Mesothelial cell of epicardium (in vitro differentiated cells): Measurements from ENCODE around the gene RAB17. TPM values are rescaled to one million over a fixed set of nuclear protein-coding genes. Genes with fewer than 3 reads are reported as not detected.

Source experiments
- DNase-seq, 2 experiments: peaks; one replicate each; pipeline ENCODE4 v3.0.0; 2021; ENCODE audit warnings: low spot score in 2 of 2; ENCODE audit not compliant: unreplicated experiment in 2 of 2
- H3K27ac Mint-ChIP-seq: 2 replicates; pipeline ENCODE4 v1.8.0; 2021; ENCODE audit warnings: mixed read lengths
- H3K27me3 Mint-ChIP-seq: 2 replicates; pipeline ENCODE4 v1.8.0; 2021; ENCODE audit warnings: low read depth, mixed read lengths
- H3K36me3 Mint-ChIP-seq: 2 replicates; pipeline ENCODE4 v1.8.0; 2021; ENCODE audit warnings: mixed read lengths
- H3K4me1 Mint-ChIP-seq: 2 replicates; pipeline ENCODE4 v1.8.0; 2021; ENCODE audit warnings: mixed read lengths
- H3K4me3 Mint-ChIP-seq: 2 replicates; pipeline ENCODE4 v1.8.0; 2021; ENCODE audit warnings: mild to moderate bottlenecking, moderate library complexity, mixed read lengths
- H3K9me3 Mint-ChIP-seq: 2 replicates; pipeline ENCODE4 v1.8.0; 2021; ENCODE audit warnings: mixed read lengths
- CTCF ChIP-seq: fragments of 200-600 bp; sonication (generic); IDR thresholded peaks from one replicate; pipeline ENCODE4 v1.5.0; 2021; ENCODE audit warnings: antibody characterized with exemption; ENCODE audit not compliant: unreplicated experiment
- total RNA-seq: library from RNA; stranded (reverse); gene quantifications from 3 replicates; pipeline ENCODE4 v1.2.1, GENCODE V29; 2021

RAB17 gene
- total RNA-seq, 1 donor from 2014 or later = 10.6 TPM

DNA sequence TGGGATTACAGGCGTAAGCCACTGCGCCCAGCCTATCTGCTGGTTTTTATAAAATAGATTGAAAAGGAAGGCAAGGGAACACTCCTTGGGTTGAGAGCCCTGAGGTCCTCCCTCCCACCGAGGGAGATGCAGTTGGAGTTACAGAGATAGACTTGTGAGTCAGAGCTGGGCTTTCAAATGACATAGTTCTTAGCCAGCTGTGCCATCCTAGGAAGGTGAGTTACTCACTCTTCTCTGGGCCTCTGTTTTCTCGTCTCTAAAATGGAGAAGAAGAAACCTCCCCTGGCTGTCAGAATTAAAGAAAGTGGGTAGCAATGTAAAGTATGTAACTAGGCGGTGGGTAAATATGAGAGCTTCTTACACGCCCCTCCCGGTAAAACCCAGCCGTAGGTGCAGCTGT is 39.2 kb upstream of the RAB17 start:
- TF ChIP-seq CTCF = no peak
- Mint-ChIP-seq H3K27me3 (peaks cover 5% of the 10 kb centered on the region), H3K4me3 (no peak overlapping the region), H3K36me3 (peaks cover 22% of the 10 kb centered on the region), H3K4me1 (peaks cover 10% of the 10 kb centered on the region), H3K9me3 (peaks cover 9% of the 10 kb centered on the region), H3K27ac (no peak overlapping the region)
- DNase-seq = no peak

DNA sequence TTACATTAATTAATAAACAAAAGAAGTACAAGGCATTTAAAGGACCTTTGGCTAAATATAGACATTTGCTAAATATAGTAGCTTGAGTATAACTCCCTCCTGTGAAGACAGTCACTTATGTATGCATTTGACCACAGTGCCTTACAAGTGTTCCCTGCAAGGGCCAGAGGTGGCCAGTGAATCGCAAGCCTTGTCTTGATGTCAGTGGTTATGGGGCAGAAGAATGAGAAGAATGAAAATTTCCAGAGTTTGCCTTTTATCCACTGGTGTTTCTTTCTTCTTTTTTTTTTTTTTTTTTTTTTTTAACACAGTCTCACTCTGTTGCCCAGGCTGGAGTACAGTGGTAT is 38.6 kb upstream of the RAB17 start:
- Mint-ChIP-seq H3K36me3 (peaks cover 17% of the 10 kb centered on the region), H3K4me3 (peak overlapping the region; percentile 27), H3K27ac (no peak overlapping the region), H3K9me3 (peaks cover 3% of the 10 kb centered on the region), H3K4me1 (peaks cover 10% of the 10 kb centered on the region), H3K27me3 (peaks cover 5% of the 10 kb centered on the region)
- TF ChIP-seq CTCF = no peak
- no peak for DNase-seq

DNA sequence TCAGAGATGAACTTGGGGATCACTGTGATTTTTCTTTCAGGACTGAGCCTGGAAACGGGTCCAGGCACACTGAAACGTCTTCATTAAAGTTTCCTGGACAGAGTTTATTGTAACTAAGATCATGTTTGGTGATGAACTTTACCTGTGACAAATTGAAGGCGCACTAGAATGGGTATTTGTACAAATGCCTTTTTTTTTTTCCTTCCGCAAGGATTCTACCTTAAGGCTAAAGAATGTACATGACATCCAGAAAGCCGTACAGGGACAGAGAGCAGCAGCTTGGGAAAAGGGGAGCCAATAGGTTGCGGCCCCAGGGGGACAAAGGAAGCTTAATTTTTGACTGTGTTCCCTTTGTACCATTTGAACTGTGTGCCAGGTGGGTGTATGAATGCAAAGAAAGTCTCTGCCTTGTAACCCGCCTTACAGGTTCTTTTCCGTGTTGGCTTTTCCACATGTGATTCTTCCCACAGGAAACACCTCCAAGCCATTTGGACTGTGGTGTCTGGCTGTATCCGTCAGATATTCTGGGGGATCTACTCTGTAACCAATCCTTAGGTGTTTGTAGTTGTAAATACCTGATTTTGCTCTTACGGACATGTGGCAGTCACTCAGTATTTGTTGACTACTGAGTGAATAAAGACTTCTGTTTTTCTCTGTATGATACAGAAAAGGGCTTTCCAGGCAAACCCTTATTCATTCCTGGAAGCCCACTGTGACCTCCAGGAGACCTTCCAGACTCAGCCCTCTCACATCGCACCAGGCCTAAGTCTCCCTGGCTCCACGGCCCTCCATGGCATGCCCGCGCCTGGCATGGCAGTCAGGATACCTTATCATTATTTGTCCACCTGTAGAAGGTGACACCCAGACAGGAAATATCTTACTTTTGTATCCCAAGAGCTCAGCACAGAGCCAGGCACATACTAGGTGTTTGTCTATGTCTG is 38.0 kb upstream of the RAB17 start:
- peaks cover 11% of the 10 kb centered on the region for H3K36me3 Mint-ChIP-seq
- peaks cover 10% of the 10 kb centered on the region for H3K4me1 Mint-ChIP-seq
- no peak for TF ChIP-seq CTCF
- H3K4me3 Mint-ChIP-seq = peak overlapping the region; percentile 80
- H3K27ac Mint-ChIP-seq = peak overlapping the region; percentile 57
- H3K9me3 Mint-ChIP-seq = no peaks in the 10 kb centered on the region
- H3K27me3 Mint-ChIP-seq = peaks cover 6% of the 10 kb centered on the region
- DNase-seq = no peak

- H3K4me3 Mint-ChIP-seq = peak within 1 kb of the TSS; percentile 80
- H3K4me1 Mint-ChIP-seq = peaks cover 10% of the 10 kb centered on the region
- TF ChIP-seq CTCF = no peak
- DNase-seq = peak; percentile 40 to 47
- peak within 1 kb of the TSS; percentile 57 for H3K27ac Mint-ChIP-seq
- peaks cover 6% of the 10 kb centered on the region for H3K27me3 Mint-ChIP-seq
- H3K36me3 Mint-ChIP-seq = peaks cover 7% of the 10 kb centered on the region
- H3K9me3 Mint-ChIP-seq = no peaks in the 10 kb centered on the region
These were observed 37.1 kb upstream of the RAB17 start, which contains the start of gene LRRFIP1 for GRCh38 chr2:237627441-237628246. TSS of gene LRRFIP1 (plus strand) at chr2:237627587. CDS start at chr2:237627645, 58 bp downstream.

DNA sequence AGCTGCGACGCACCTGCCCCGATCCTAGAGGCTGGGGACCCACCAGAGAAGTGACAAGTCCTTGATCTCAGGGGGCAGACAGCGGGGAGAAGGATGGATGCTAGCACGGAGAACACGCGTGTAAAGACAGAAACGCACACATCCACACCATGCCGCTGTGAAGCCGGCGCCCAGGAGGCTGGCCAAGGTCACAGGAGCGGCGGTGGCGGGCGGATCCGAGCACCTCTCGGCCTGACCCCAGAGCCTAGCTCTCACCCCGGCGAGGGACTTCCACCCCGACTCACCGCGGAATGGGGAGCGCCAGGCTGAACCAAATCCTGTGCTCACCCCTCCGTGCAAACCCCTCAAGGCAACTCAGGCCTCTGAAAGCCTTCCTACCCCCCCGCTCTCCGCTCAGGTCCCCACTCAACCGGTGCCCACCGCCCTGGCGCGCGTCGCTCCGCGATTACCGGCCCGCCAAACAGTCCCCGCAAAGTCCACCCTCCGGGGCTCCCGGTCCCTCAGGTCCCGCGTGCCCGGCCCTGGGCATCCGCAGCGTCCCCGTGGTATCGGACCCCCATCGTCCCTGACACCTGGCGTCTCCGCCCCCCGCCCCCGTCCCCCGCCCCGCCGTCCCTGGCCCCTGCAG is 36.4 kb upstream of the RAB17 start:
- Mint-ChIP-seq H3K9me3 (no peaks in the 10 kb centered on the region), H3K27ac (peak overlapping the region; percentile 48), H3K36me3 (peaks cover 6% of the 10 kb centered on the region), H3K27me3 (peaks cover 6% of the 10 kb centered on the region), H3K4me3 (peak overlapping the region; percentile 70), H3K4me1 (peaks cover 10% of the 10 kb centered on the region)
- no peak for TF ChIP-seq CTCF
- no peak for DNase-seq
